CD14-positive monocyte (primary cell): Measurements from ENCODE around the gene CNTNAP1. TPM values are rescaled to one million over a fixed set of nuclear protein-coding genes. Genes with fewer than 3 reads are reported as not detected.

Experiments
- DNase-seq, 3 donors: peaks; one replicate each; pipeline ENCODE4 v3.0.0-alpha.2; 2011 to 2022
- H2AFZ ChIP-seq: 2 replicates; pipeline ENCODE4 v1.6.0; 2012; ENCODE audit warnings: mild to moderate bottlenecking, low read depth, low read length, inconsistent platforms; ENCODE audit not compliant: insufficient read depth, poor library complexity, severe bottlenecking
- H3K27ac ChIP-seq, 2 donors: 1 replicate in 1 of 2; 2 replicates in 1 of 2; pipeline ENCODE4 v1.5.1; 2012 to 2013; ENCODE audit warnings: low read length in 2 of 2, control low read depth in 1 of 2, inconsistent platforms in 1 of 2, low read depth in 1 of 2, mild to moderate bottlenecking in 1 of 2
- H3K27me3 ChIP-seq, 2 donors: one replicate each; pipeline versions ENCODE4 v1.6.0 to v1.6.1; 2011 to 2013; ENCODE audit warnings: low read length in 2 of 2; ENCODE audit not compliant: control insufficient read depth in 2 of 2, insufficient read depth in 2 of 2
- H3K36me3 ChIP-seq, 2 donors: replicated peaks in 1 of 2; 1 replicate in 1 of 2; 2 replicates in 1 of 2; pipeline versions ENCODE4 v1.5.1 to v1.6.1; 2012 to 2013; ENCODE audit warnings: low read length in 2 of 2, control low read depth in 1 of 2, inconsistent platforms in 1 of 2, mild to moderate bottlenecking in 1 of 2; ENCODE audit not compliant: insufficient read depth in 2 of 2, control insufficient read depth in 1 of 2
- H3K4me1 ChIP-seq, 2 donors: 1 replicate in 1 of 2; 2 replicates in 1 of 2; pipeline versions ENCODE4 v1.5.1 to v1.6.1; 2012 to 2013; ENCODE audit warnings: low read length in 2 of 2, control low read depth in 1 of 2, inconsistent platforms in 1 of 2, mild to moderate bottlenecking in 1 of 2, moderate library complexity in 1 of 2; ENCODE audit not compliant: insufficient read depth in 2 of 2, control insufficient read depth in 1 of 2
- H3K4me2 ChIP-seq: replicated peaks from 2 replicates; pipeline ENCODE3; 2012; ENCODE audit warnings: low read length, moderate library complexity, mild to moderate bottlenecking; ENCODE audit not compliant: poor library complexity, severe bottlenecking; ENCODE audit errors: extremely low read depth
- H3K4me3 ChIP-seq, 3 experiments: fragments of 200-600 bp in 1 of 3; sonication (generic) in 1 of 3; replicated peaks in 1 of 3; 1 replicate in 2 of 3; 2 replicates in 1 of 3; pipeline ENCODE4 v1.5.1; 2011 to 2013; ENCODE audit warnings: low read length in 3 of 3, mild to moderate bottlenecking in 3 of 3, control low read depth in 2 of 3, low read depth in 2 of 3, inconsistent platforms in 1 of 3, moderate library complexity in 1 of 3
- H3K79me2 ChIP-seq: 2 replicates; pipeline ENCODE4 v1.6.0; 2012; ENCODE audit warnings: mild to moderate bottlenecking, control low read depth, inconsistent platforms, low read length, moderate library complexity; ENCODE audit not compliant: insufficient read depth
- H3K9ac ChIP-seq: 2 replicates; pipeline ENCODE4 v1.6.0; 2017; ENCODE audit warnings: low read length, mild to moderate bottlenecking; ENCODE audit not compliant: insufficient read depth, poor library complexity, severe bottlenecking
- H3K9me3 ChIP-seq, 2 donors: replicated peaks in 1 of 2; 1 replicate in 1 of 2; 2 replicates in 1 of 2; pipeline versions ENCODE4 v1.5.1 to v1.6.1; 2012 to 2013; ENCODE audit warnings: low read length in 2 of 2, control low read depth in 1 of 2; ENCODE audit not compliant: control insufficient read depth in 1 of 2, insufficient read depth in 1 of 2
- H4K20me1 ChIP-seq: 2 replicates; pipeline ENCODE4 v1.6.0; 2012; ENCODE audit warnings: mild to moderate bottlenecking, low read length, control low read depth, moderate library complexity; ENCODE audit not compliant: insufficient read depth
- H3K27ac Mint-ChIP-seq, 7 donors: one replicate each; pipeline ENCODE4 v1.8.0; 2020; ENCODE audit warnings: mild to moderate bottlenecking in 7 of 7, mixed read lengths in 7 of 7, moderate library complexity in 6 of 7, inconsistent platforms in 2 of 7
- H3K27me3 Mint-ChIP-seq, 3 donors: one replicate each; pipeline ENCODE4 v1.8.0; 2021 to 2022; ENCODE audit warnings: low read depth in 3 of 3, mild to moderate bottlenecking in 3 of 3, mixed read lengths in 3 of 3, moderate library complexity in 3 of 3, inconsistent platforms in 1 of 3
- H3K36me3 Mint-ChIP-seq, 2 donors: one replicate each; pipeline ENCODE4 v1.8.0; 2020; ENCODE audit warnings: mixed read lengths in 2 of 2, inconsistent platforms in 1 of 2, mild to moderate bottlenecking in 1 of 2
- H3K4me1 Mint-ChIP-seq: one replicate; pipeline ENCODE4 v1.8.0; 2020; ENCODE audit warnings: mild to moderate bottlenecking, mixed read lengths
- H3K4me3 Mint-ChIP-seq, 2 donors: one replicate each; pipeline ENCODE4 v1.8.0; 2020; ENCODE audit warnings: mild to moderate bottlenecking in 2 of 2, mixed read lengths in 2 of 2, moderate library complexity in 1 of 2
- H3K9me3 Mint-ChIP-seq, 7 donors: one replicate each; pipeline ENCODE4 v1.8.0; 2020 to 2022; ENCODE audit warnings: mixed read lengths in 7 of 7, mild to moderate bottlenecking in 6 of 7, moderate library complexity in 6 of 7, inconsistent platforms in 2 of 7
- WGBS: methylation state at CpG from one replicate; pipeline ENCODE4 v1.1.5; 2013; ENCODE audit warnings: missing lambda C conversion rate; ENCODE audit not compliant: insufficient coverage; 5-methylcytosine and 5-hydroxymethylcytosine counted together
- intact Hi-C, 2 donors: fragments of 100-400 bp; cut with micrococcal nuclease; formaldehyde crosslinking; loops; one replicate each; pipeline versions ENCODE4 v1.15.0 to v1.15.1; 2023
- polyA plus RNA-seq, 3 donors: library from polyadenylated mRNA; depleted of rRNA in 1 of 3; unstranded in 2 of 3; stranded (reverse) in 1 of 3; fragments of 300-500 nt in 2 of 3; fragments of >200 nt in 1 of 3; fragmentation: Illumina TruSeq in 2 of 3; gene quantifications; 1 replicate in 2 of 3; 2 replicates in 1 of 3; pipeline ENCODE4 v1.2.3, GENCODE V29; 2012 to 2021
- TF ChIP-seq, protein P1 (sequence below): fragments of 200-600 bp; IDR thresholded peaks from one replicate; pipeline ENCODE4 v1.8.0; 2022; ENCODE audit warnings: antibody characterized with exemption, mild to moderate bottlenecking

Gene CNTNAP1
- polyA plus RNA-seq, 3 donors, result 0.23 to 0.24 TPM; not detected in 1

DNA sequence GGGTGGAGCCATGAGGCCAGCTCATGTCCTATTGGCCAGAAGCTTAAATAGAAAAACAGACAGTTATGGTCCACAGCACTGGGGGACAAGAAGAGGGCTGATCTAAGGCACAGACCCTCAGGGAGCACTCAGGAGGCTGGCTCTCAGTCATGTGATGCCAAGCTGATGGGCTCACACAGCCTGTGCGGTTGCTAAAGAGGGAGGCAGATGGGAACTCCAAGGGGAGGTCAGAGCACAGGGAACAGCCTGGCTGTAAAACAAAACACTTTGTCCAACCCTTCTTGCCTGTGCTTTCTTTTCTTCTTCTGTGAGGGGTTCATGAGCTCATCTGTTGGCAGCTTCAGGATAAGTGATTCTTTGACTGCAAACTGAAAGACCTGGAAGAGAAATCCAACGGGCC, 27.2 kb downstream of the CNTNAP1 start:
- Mint-ChIP-seq H3K4me3 (no peak overlapping the region), H3K27ac (peak overlapping the region in 1 of 7 donors; percentile 13), H3K4me1 (no peaks in the 10 kb centered on the region), H3K36me3 (peaks cover 89 to 100% of the 10 kb centered on the region in 2 donors), H3K27me3 (peaks cover 0 to 4% (median 1%) of the 10 kb centered on the region in 3 donors), H3K9me3 (peaks cover 0 to 2% (median 0%) of the 10 kb centered on the region in 7 donors)
- no peak overlapping the region for H3K27ac ChIP-seq
- H3K79me2 ChIP-seq, result no peaks in the 10 kb centered on the region
- intact Hi-C loops, result no loop called here
- no peaks in the 10 kb centered on the region for H4K20me1 ChIP-seq
- no peak overlapping the region for H3K9ac ChIP-seq
- 80% methylated on average over 1 of the region's 2 CpGs for WGBS
- H3K4me3 ChIP-seq, result no peak overlapping the region
- TF ChIP-seq, protein P1, sequence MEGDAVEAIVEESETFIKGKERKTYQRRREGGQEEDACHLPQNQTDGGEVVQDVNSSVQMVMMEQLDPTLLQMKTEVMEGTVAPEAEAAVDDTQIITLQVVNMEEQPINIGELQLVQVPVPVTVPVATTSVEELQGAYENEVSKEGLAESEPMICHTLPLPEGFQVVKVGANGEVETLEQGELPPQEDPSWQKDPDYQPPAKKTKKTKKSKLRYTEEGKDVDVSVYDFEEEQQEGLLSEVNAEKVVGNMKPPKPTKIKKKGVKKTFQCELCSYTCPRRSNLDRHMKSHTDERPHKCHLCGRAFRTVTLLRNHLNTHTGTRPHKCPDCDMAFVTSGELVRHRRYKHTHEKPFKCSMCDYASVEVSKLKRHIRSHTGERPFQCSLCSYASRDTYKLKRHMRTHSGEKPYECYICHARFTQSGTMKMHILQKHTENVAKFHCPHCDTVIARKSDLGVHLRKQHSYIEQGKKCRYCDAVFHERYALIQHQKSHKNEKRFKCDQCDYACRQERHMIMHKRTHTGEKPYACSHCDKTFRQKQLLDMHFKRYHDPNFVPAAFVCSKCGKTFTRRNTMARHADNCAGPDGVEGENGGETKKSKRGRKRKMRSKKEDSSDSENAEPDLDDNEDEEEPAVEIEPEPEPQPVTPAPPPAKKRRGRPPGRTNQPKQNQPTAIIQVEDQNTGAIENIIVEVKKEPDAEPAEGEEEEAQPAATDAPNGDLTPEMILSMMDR, result no peak
- no peaks in the 10 kb centered on the region for H3K27me3 ChIP-seq
- no peaks in the 10 kb centered on the region for H3K4me1 ChIP-seq
- H3K9me3 ChIP-seq, result no peaks in the 10 kb centered on the region
- H2AFZ ChIP-seq, result no peak overlapping the region
- no peak overlapping the region for H3K4me2 ChIP-seq
- DNase-seq, result no peak
- peaks cover 93 to 99% of the 10 kb centered on the region in 2 donors for H3K36me3 ChIP-seq

DNA sequence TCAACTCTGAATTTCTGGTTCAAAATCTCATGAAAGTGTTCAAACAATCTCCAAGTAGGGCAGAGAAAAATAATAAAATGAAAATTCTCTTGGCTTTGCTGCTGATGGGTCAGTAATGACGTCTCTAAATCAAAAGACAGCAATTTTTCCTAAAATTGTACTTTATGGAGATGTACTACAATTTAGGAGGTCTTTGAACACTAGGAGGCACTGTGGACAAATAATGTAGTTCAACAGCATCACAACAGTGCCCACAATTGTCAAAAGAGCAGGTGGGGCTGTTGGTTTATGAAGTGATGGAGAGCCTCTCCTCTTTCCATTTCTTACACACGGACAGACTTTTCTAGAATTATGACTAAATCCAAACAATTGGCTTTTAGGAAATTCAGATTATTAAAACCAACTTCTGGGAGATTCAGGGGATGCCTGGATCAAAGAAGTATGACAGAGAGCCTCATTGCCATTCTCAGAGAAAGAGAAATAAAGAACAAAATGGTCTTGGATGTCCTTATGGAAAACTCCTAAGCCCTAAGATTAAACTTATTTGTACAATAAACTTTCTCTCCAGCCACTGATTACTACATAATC, 38.8 kb downstream of the CNTNAP1 start:
- no peak overlapping the region for H3K27ac ChIP-seq
- H3K36me3 ChIP-seq, result peaks cover 80 to 97% of the 10 kb centered on the region in 2 donors
- H3K4me1 ChIP-seq, result no peaks in the 10 kb centered on the region
- no peaks in the 10 kb centered on the region for H3K27me3 ChIP-seq
- peaks cover 11% of the 10 kb centered on the region for H4K20me1 ChIP-seq
- WGBS, result no CpG with 5 or more reads among the region's 2 CpGs
- peak; percentile 41 to 69 (median 56) for DNase-seq
- H3K9me3 Mint-ChIP-seq, result no peaks in the 10 kb centered on the region
- no peaks in the 10 kb centered on the region for H3K27me3 Mint-ChIP-seq
- no peak overlapping the region for H3K4me2 ChIP-seq
- H3K79me2 ChIP-seq, result no peaks in the 10 kb centered on the region
- H3K4me1 Mint-ChIP-seq, result no peaks in the 10 kb centered on the region
- intact Hi-C loops, result loop anchor here (1.0 to 10.0 kb wide), 3 partner anchors 42 to 216 kb away; no protein-coding TSS in a partner anchor
- H3K27ac Mint-ChIP-seq, result no peak overlapping the region
- H3K36me3 Mint-ChIP-seq, result peaks cover 74 to 93% of the 10 kb centered on the region in 2 donors
- H3K4me3 ChIP-seq, result no peak overlapping the region
- H3K9me3 ChIP-seq, result no peaks in the 10 kb centered on the region
- no peak overlapping the region for H3K4me3 Mint-ChIP-seq
- H2AFZ ChIP-seq, result no peak overlapping the region
- no peak overlapping the region for H3K9ac ChIP-seq
- TF ChIP-seq, protein P1, result peak; percentile 80
